Fibroblast of lung (primary cell): ENCODE measurements around the gene PDIK1L. TPM values are rescaled to one million over a fixed set of nuclear protein-coding genes. Genes with fewer than 3 reads are reported as not detected.

Source experiments
- DNase-seq, 2 donors: peaks; one replicate each; pipeline versions ENCODE4 v3.0.0 to v3.0.0-alpha.2; 2010; ENCODE audit warnings: low read depth in 2 of 2
- H2AFZ ChIP-seq: 2 replicates; pipeline ENCODE4 v1.5.1; 2012; ENCODE audit warnings: low read length, control low read depth, inconsistent platforms
- H3K27ac ChIP-seq: 2 replicates; pipeline ENCODE4 v1.5.1; 2011; ENCODE audit warnings: low read length, control low read depth; ENCODE audit not compliant: insufficient read depth
- H3K27me3 ChIP-seq: 2 replicates; pipeline ENCODE4 v1.5.1; 2011; ENCODE audit warnings: mild to moderate bottlenecking, low read length; ENCODE audit not compliant: control insufficient read depth, insufficient read depth
- H3K36me3 ChIP-seq: 2 replicates; pipeline ENCODE4 v1.5.1; 2011; ENCODE audit warnings: low read length; ENCODE audit not compliant: control insufficient read depth, insufficient read depth
- H3K4me1 ChIP-seq: 2 replicates; pipeline ENCODE4 v1.5.1; 2011; ENCODE audit warnings: low read length; ENCODE audit not compliant: control insufficient read depth, insufficient read depth; ENCODE audit errors: extremely low read depth
- H3K4me2 ChIP-seq: 2 replicates; pipeline ENCODE4 v1.5.1; 2011; ENCODE audit warnings: low read length, control low read depth; ENCODE audit not compliant: insufficient read depth; ENCODE audit errors: extremely low read depth
- H3K4me3 ChIP-seq, 4 experiments: fragments of 200-600 bp in 1 of 4; sonication (generic) in 1 of 4; replicated peaks in 1 of 4; 2 replicates each; pipeline ENCODE4 v1.5.1; 2011 to 2016; ENCODE audit warnings: low read length in 4 of 4, low read depth in 3 of 4, mild to moderate bottlenecking in 3 of 4, control low read depth in 2 of 4, inconsistent platforms in 1 of 4, mixed read lengths in 1 of 4; ENCODE audit not compliant: insufficient read depth in 1 of 4; ENCODE audit errors: control extremely low read depth in 1 of 4
- H3K79me2 ChIP-seq: 2 replicates; pipeline ENCODE4 v1.5.1; 2012; ENCODE audit warnings: mild to moderate bottlenecking, low read length, inconsistent platforms; ENCODE audit not compliant: control insufficient read depth, insufficient read depth
- H3K9ac ChIP-seq: 2 replicates; pipeline ENCODE4 v1.5.1; 2011; ENCODE audit warnings: mild to moderate bottlenecking, low read length, control low read depth; ENCODE audit not compliant: insufficient read depth
- H3K9me3 ChIP-seq: 2 replicates; pipeline ENCODE4 v1.5.1; 2012; ENCODE audit warnings: low read depth, low read length; ENCODE audit not compliant: control insufficient read depth, insufficient read depth
- H4K20me1 ChIP-seq: 2 replicates; pipeline ENCODE4 v1.5.1; 2011; ENCODE audit warnings: low read length; ENCODE audit not compliant: control insufficient read depth, insufficient read depth; ENCODE audit errors: extremely low read depth
- CTCF ChIP-seq, 2 donors: IDR thresholded peaks in 1 of 2; conservative IDR thresholded peaks in 1 of 2; 1 replicate in 1 of 2; 2 replicates in 1 of 2; pipeline ENCODE4 v1.5.1; 2011 to 2012; ENCODE audit warnings: low read length in 2 of 2, control low read depth in 1 of 2, inconsistent platforms in 1 of 2, low read depth in 1 of 2, mild to moderate bottlenecking in 1 of 2
- EZH2 ChIP-seq: IDR thresholded peaks from 2 replicates; pipeline ENCODE4 v1.5.1; 2012; ENCODE audit warnings: low read length, control low read depth, mild to moderate bottlenecking; ENCODE audit errors: missing control alignments
- polyA plus RNA-seq, 2 donors: library from polyadenylated mRNA; depleted of rRNA in 1 of 2; stranded (reverse) in 1 of 2; unstranded in 1 of 2; fragments of >200 nt; gene quantifications; 2 replicates each; pipeline ENCODE4 v1.2.1, GENCODE V29; 2011 to 2012; ENCODE audit warnings: missing spikeins in 1 of 2
- total RNA-seq: library from RNA; depleted of rRNA; stranded (reverse); fragments of >200 nt; gene quantifications from 2 replicates; pipeline ENCODE4 v1.2.1, GENCODE V29; 2014

The PDIK1L gene
- total and polyA plus RNA-seq, 2 donors (not counting 1 experiment from before 2014, with no cell fraction given) = 3.0 to 4.3 TPM

GRCh38 chr1:26114165-26114927 is 2.7 kb downstream of the PDIK1L start:
- DNase-seq = no peak
- H3K9me3 ChIP-seq = no peaks in the 10 kb centered on the region
- no peaks in the 10 kb centered on the region for H3K27me3 ChIP-seq
- no peak overlapping the region for H3K27ac ChIP-seq
- no peak overlapping the region for H3K4me2 ChIP-seq
- H3K9ac ChIP-seq = no peak overlapping the region
- no peak overlapping the region for H3K4me3 ChIP-seq
- no peak overlapping the region for H2AFZ ChIP-seq
- H3K36me3 ChIP-seq = no peaks in the 10 kb centered on the region
- H3K4me1 ChIP-seq = no peaks in the 10 kb centered on the region
- H3K79me2 ChIP-seq = peaks cover 4% of the 10 kb centered on the region
- TF ChIP-seq EZH2 (no peak), CTCF (conservative IDR thresholded peaks at IDR 0.05 in 1 of 2, IDR thresholded peaks at IDR 0.05 in 1 of 2; ENCODE audit: low read depth in 1 of 2, low read length in 2 of 2) (no peak)
- no peaks in the 10 kb centered on the region for H4K20me1 ChIP-seq

- H4K20me1 ChIP-seq = no peaks in the 10 kb centered on the region
- no peak overlapping the region for H3K4me3 ChIP-seq
- DNase-seq = no peak
- no peaks in the 10 kb centered on the region for H3K79me2 ChIP-seq
- H3K9ac ChIP-seq = no peak overlapping the region
- no peak overlapping the region for H3K4me2 ChIP-seq
- H3K9me3 ChIP-seq = no peaks in the 10 kb centered on the region
- TF ChIP-seq EZH2 = no peak
- no peak for TF ChIP-seq CTCF (conservative IDR thresholded peaks at IDR 0.05 in 1 of 2, IDR thresholded peaks at IDR 0.05 in 1 of 2; ENCODE audit: low read depth in 1 of 2, low read length in 2 of 2)
- no peaks in the 10 kb centered on the region for H3K27me3 ChIP-seq
- H2AFZ ChIP-seq = no peak overlapping the region
- H3K36me3 ChIP-seq = no peaks in the 10 kb centered on the region
- no peak overlapping the region for H3K27ac ChIP-seq
- H3K4me1 ChIP-seq = peaks cover 3% of the 10 kb centered on the region
Observed at GRCh38 chr1:26119892-26120608, 8.4 kb downstream of the PDIK1L start.

GRCh38 chr1:26121854-26122773 is 10.5 kb downstream of the PDIK1L start:
- Histone ChIP-seq H3K79me2 (no peaks in the 10 kb centered on the region), H3K9ac (no peak overlapping the region), H3K9me3 (no peaks in the 10 kb centered on the region), H4K20me1 (no peaks in the 10 kb centered on the region), H3K4me1 (peaks cover 3% of the 10 kb centered on the region), H3K4me2 (no peak overlapping the region), H3K27ac (no peak overlapping the region), H3K4me3 (no peak overlapping the region), H3K36me3 (no peaks in the 10 kb centered on the region), H3K27me3 (no peaks in the 10 kb centered on the region), H2AFZ (no peak overlapping the region)
- DNase-seq = no peak
- TF ChIP-seq CTCF (conservative IDR thresholded peaks at IDR 0.05 in 1 of 2, IDR thresholded peaks at IDR 0.05 in 1 of 2; ENCODE audit: low read depth in 1 of 2, low read length in 2 of 2) (no peak), EZH2 (no peak)
